Suppressor macrophage treated with lipopolysaccharide for 1 hour (primary cell): ENCODE data around the gene WWC1.

ENCODE experiments used
- DNase-seq, 3 donors: peaks; one replicate each; pipeline ENCODE4 v3.0.0-alpha.2; 2020 to 2022

Gene WWC1

DNA sequence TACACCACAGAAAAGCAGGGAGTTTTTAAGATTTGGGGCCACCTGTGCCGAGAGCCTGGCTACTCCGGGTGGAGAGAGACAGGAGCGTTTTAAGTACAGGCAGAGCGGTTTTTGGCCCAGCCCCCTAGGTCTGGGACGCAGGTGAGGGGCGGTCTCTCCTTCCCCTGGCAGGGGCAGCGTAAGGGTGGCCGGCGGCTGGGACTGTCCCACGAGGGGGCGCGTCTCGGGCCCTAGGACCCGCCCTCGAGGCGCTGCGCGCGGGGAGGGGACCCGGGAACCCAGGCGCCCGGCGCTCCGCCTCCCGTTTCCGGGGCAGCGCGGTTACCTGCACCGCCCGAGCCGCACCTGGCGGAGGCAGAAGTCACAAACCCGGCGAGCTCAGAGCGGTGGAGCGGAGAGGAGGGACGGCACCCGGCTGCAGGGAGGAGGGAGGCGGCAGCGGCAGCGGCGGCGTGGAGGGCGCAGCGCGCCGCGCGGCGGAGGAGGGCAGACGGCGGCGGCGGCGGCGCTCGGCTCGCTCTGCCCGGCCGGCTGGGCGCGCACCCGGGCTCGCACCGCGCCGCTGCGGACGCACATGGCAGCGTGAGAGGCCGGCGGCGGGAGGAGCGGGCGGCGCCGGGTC lies at the start of gene WWC1:
TSS of gene WWC1 (plus strand) at position 304 of the 622 bp plus-strand sequence. CDS start 508 bp downstream, outside the sequence.
- peak; percentile 39 to 62 (median 41) for DNase-seq

- no peak for DNase-seq
These were observed 46.4 kb upstream of the WWC1 start for GRCh38 chr5:168244838-168245559.

GRCh38 chr5:168249923-168250322 lies 41.5 kb upstream of the WWC1 start:
- no peak for DNase-seq

GRCh38 chr5:168251259-168251658 lies 40.2 kb upstream of the WWC1 start:
- no peak for DNase-seq

- no peak for DNase-seq
These were observed 37.3 kb upstream of the WWC1 start for GRCh38 chr5:168254013-168254693.

- DNase-seq = no peak
These were observed 30.9 kb upstream of the WWC1 start for GRCh38 chr5:168260353-168261226.

- no peak for DNase-seq
These were observed 30.2 kb upstream of the WWC1 start for GRCh38 chr5:168261227-168261571.

DNA sequence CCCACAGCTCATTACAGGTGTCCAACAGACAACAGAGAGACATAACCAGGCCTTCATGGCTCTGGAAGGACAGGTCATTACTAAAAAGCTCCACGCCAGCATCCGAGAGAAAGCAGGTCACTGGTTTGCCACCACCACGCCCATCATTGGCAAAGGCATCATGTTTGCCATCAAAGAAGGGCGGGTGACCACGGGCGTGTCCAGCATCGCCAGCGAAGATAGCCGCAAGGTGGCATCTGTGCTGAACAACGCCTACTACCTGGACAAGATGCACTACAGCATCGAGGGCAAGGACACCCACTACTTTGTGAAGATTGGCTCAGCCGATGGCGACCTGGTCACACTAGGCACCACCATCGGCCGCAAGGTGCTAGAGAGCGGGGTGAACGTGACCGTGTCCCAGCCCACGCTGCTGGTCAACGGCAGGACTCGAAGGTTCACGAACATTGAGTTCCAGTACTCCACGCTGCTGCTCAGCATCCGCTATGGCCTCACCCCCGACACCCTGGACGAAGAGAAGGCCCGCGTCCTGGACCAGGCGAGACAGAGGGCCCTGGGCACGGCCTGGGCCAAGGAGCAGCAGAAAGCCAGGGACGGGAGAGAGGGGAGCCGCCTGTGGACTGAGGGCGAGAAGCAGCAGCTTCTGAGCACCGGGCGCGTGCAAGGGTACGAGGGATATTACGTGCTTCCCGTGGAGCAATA lies 29.3 kb upstream of the WWC1 start:
- DNase-seq = no peak

DNA sequence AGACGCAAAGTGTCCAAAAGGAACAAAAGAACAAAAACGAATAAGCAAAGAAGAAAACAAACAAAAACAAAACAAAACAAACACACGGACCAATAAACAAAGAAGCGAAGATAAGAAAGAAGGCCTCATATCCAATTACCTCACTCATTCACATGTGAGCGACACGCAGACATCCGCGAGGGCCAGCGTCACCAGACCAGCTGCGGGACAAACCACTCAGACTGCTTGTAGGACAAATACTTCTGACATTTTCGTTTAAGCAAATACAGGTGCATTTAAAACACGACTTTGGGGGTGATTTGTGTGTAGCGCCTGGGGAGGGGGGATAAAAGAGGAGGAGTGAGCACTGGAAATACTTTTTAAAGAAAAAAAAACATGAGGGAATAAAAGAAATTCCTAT lies 28.3 kb upstream of the WWC1 start:
- DNase-seq = no peak

GRCh38 chr5:168266016-168266415 lies 25.4 kb upstream of the WWC1 start:
- no peak for DNase-seq

DNA sequence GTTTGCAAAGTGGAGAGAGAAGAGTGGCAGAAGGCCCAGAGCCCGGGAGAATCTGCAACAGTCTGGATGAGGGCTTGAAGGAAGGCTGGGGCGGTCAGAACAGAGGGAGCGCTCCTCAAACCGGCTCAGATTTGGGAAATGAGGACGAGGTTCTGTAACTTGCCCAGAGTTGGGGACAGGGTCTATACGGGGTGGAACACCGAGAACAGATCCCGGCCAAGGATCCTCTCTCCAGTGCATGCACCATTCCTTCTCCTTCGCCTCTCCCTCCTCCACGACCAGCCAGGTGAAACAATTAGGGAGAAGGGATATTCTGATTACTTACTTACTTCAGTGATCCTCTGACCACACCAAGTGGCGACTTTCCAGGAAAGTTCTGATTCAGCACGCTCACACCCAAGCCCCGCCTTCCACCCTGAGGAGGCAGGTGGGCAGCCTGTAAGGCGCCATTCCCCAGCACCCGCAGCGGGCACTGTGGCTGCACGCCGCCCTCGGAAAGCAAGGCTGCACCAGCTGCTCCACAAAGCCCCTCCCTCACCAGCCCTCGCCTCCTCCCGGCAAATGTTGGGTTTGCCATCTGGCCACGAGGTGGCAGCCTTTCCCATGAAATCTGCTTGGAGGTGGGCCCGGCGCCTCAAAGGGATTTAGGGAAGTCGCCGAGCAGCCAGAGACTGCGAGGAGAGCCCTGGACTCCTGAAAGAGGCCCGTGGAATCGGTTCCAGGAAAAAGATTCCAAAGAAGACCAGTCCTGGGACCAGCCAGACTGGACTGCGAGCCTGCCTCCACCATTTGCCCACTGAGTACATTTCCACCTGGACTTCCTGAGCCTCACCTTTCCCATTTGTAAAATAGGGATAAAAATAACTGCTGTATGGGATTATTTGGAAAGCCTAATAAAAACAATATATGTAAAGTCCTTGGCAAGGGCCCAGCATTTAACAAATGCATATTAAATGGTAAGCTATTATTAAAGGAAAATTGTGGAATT lies 22.2 kb upstream of the WWC1 start:
- DNase-seq = peak; percentile 88 to 92 (median 91)

DNA sequence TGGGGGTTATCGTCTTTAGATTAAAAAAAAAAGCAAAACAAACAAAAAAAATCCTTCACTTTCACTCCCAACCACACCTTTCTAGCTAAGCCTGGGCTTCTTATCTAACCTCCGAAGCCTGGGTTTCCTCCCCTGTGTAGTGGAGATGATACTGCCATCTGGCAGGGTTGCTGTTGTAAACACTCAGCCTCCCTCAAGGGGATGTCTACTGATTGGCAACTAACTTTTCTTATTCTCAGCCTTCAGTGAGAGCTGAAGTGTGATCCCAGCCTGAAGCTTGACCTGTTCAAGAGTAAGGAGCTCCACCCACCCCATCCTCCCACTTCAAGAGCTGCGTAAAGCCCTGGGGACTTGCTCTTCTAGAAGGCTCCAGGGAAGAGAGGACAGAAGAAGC lies 21.5 kb upstream of the WWC1 start:
- no peak for DNase-seq

DNA sequence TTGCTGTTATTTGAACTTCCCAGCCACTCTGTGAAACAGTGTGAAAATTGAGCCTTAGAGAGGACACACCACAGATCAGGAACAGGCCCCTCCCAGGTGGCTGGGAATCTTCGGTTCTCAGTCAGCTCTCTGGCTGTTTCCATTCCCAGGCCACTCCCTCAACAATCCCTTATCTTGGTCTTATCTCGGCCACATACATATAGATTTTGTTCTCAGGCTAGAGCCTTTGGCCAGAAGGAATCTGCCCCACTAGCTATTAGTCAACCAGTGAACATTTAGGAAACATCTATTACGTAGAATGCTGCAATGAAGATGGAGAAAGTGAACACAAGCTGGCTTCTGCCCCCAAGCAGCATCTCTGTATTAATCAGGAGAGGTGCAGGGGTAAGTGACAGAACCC lies 21.0 kb upstream of the WWC1 start:
- DNase-seq = no peak

DNA sequence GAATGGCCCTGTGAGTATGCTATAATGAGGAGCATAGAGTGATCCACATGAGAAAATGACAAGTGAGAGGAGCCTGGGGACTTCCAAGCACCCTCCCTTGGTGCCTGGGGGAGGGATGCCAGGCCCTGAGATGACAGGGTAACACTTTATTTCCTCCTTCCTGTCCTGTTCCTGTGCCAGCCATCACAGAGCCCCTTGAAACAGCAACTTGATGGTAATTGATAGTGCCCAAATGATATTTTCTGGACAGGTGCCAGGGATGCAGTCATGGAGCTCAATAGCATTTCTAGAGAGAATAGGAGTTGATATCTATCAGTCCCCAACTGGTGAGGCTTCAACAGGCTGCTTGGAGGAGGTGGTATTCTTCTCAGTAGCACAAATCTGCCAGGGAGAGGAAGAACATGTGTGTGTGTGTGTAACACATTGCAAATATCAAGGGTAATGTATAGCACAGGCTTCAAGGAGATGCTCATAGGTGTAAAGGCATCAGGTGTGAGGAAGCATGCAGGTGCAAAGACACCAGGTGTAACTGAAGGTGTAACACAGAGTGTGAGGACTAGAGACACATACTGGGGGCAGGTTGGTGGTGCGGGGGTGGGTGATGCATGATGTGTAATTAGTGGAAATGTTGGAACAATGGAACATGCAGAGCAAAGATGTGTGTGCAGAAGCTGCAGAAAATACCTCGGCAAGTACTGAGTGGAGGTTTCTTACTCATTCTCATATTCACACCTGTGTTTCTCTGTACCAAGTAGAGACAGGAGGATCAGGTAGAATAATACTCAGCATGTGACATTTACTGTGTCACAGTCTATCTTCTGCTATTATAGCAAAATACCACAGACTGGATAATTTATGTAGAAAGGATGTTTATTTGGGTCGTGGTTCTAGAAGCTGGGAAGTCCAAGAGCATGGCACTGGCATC lies 18.1 kb upstream of the WWC1 start:
- no peak for DNase-seq

DNA sequence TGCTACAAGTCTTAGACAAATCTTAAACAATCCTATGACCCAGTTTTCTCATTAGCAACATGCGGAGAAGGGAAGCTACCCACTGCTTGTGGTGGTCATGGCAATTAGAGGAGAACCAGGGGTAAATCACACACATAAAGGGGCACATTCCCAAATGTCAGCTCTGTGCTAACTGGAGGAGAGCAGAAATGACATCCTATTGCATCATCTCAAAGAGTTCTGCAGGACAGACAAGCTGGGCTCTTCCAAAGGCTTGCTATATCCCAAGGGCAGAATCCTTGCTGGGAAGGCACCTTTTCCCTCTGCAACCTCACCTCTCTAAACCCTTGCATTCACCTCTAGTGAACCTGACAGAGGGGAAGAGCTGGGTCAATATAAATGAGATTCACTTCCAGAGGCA lies 17.0 kb upstream of the WWC1 start:
- no peak for DNase-seq

GRCh38 chr5:168275940-168276339 lies 15.5 kb upstream of the WWC1 start:
- DNase-seq = no peak

- peak; percentile 69 to 78 (median 73) for DNase-seq
These were observed 9.3 kb upstream of the WWC1 start for GRCh38 chr5:168282120-168282519.

GRCh38 chr5:168284809-168285208 lies 6.6 kb upstream of the WWC1 start:
- no peak for DNase-seq

DNA sequence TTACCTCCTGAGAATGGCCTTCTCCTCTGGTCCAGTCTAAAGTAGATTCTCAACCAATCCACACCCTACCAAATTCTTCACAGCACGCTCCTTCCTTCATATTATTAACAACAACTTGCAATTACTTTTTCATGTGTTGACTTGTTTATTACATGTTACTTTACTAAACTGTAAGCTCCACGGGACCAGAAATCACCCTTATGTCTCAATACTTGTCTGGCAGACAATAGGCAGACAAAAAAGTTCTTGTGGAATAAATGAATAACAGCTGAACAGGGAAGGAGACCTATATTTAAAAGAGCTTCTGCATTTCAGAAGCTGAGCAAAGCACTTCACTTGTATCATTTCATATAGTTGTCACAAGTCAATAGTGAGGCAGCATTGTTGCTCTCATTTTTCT lies 5.7 kb upstream of the WWC1 start:
- DNase-seq = no peak

DNA sequence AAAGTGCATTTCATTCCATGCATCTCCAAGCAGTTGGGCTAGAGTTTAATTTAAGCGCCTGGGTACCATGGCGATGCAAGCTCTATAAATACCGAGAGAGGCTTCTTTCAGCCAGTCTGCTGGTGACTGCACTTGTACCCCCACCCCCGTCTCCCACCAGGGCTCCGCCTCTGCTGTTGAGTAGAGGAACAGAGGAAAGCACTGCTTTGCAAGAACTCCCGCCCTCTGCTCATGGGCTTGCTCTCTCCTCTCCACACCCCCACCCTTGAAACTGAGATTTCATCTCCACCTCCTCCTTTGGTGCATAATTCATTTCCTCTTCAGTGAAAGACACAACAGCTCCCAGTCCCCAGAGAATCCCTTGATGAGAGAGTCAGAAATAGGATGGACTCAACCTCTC lies 5.1 kb upstream of the WWC1 start:
- DNase-seq = peak; percentile 25 to 48 (median 28)
